Mammary epithelial cell (primary cell): ENCODE data around the gene CEL.

ENCODE experiments used
- EZH2 ChIP-seq: IDR thresholded peaks from 2 replicates; pipeline ENCODE4 v1.6.1; 2012; ENCODE audit warnings: low read length, inconsistent platforms, borderline replicate concordance
- TF ChIP-seq, protein P1 (sequence below), 2 donors: IDR thresholded peaks in 1 of 2; conservative IDR thresholded peaks in 1 of 2; 2 replicates each; pipeline ENCODE4 v1.5.1; 2011 to 2012; ENCODE audit warnings: inconsistent platforms in 2 of 2, low read length in 2 of 2, mild to moderate bottlenecking in 2 of 2, control low read depth in 1 of 2, low read depth in 1 of 2; ENCODE audit not compliant: insufficient read depth in 1 of 2; ENCODE audit errors: extremely low read depth in 1 of 2

DNA sequence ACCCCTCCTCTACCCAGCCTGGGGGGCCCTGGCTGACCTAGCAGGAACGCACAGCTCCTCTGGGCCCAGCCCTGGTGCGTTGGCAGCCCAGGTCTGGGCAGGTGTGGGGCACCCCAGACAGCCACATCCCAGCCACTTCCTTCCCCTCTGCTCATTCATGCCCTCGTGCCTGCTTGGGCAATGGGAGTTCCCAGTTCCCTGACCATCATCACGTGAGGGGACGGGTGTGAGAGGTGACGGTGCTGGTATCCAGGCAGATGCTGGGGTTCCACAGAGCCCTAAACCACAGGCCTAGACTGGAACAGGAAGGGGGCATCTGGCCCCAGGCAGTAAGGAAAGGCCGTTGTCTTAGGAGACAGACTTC is 50.9 kb downstream of the CEL start:
- TF ChIP-seq, protein P1, sequence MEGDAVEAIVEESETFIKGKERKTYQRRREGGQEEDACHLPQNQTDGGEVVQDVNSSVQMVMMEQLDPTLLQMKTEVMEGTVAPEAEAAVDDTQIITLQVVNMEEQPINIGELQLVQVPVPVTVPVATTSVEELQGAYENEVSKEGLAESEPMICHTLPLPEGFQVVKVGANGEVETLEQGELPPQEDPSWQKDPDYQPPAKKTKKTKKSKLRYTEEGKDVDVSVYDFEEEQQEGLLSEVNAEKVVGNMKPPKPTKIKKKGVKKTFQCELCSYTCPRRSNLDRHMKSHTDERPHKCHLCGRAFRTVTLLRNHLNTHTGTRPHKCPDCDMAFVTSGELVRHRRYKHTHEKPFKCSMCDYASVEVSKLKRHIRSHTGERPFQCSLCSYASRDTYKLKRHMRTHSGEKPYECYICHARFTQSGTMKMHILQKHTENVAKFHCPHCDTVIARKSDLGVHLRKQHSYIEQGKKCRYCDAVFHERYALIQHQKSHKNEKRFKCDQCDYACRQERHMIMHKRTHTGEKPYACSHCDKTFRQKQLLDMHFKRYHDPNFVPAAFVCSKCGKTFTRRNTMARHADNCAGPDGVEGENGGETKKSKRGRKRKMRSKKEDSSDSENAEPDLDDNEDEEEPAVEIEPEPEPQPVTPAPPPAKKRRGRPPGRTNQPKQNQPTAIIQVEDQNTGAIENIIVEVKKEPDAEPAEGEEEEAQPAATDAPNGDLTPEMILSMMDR (conservative IDR thresholded peaks at IDR 0.05 in 1 of 2, IDR thresholded peaks at IDR 0.05 in 1 of 2; ENCODE audit: extremely low read depth in 1 of 2, insufficient read depth in 1 of 2, low read depth in 1 of 2, low read length in 2 of 2) = no peak
- TF ChIP-seq EZH2 = no peak
